ENCODE data around the gene GPR150. TPM values are rescaled to one million over a fixed set of nuclear protein-coding genes. Genes with fewer than 3 reads are reported as not detected.

The GPR150 gene
- total and polyA plus RNA-seq, 2 of the 4 experiments (the other 2 are of a cell fraction): under 0.01 to 0.10 TPM

GRCh38 chr5:95667678-95668077 is 47.8 kb downstream of the GPR150 start:
- Histone ChIP-seq H2BK5ac (ENCODE audit: low read depth, low read length, poor library complexity, severe bottlenecking) (no peak overlapping the region), H3K56ac (ENCODE audit: extremely low read depth, insufficient read depth, low read length) (no peak overlapping the region), H4K8ac (ENCODE audit: low read depth in 2 of 2, low read length in 2 of 2) (no peak overlapping the region), H3K4me1 (ENCODE audit: control insufficient read depth, insufficient read depth, low read length) (peaks cover 14% of the 10 kb centered on the region), H3K18ac (ENCODE audit: low read depth, low read length) (no peak overlapping the region), H3K9me3 (ENCODE audit: control insufficient read depth, insufficient read depth, low read length) (no peaks in the 10 kb centered on the region), H4K5ac (ENCODE audit: low read depth, low read length) (no peak overlapping the region), H2AK9ac (replicated peaks; ENCODE audit: low read depth, low read length, poor library complexity) (no peak overlapping the region), H2BK20ac (ENCODE audit: low read depth, low read length) (no peak overlapping the region), H3K79me1 (ENCODE audit: low read depth in 1 of 2, low read length in 2 of 2) (peaks cover 0 to 7% of the 10 kb centered on the region in 2 experiments; a peak in 1 of 4 replicates), H3K4me3 (ENCODE audit: insufficient read depth, low read depth, low read length) (no peak overlapping the region), H4K20me1 (ENCODE audit: insufficient read depth, low read length) (no peaks in the 10 kb centered on the region), H3K4ac (ENCODE audit: low read depth, low read length) (no peak overlapping the region; the same call in 1 of the 2 replicates), H3K23ac (ENCODE audit: low read depth, low read length) (no peak overlapping the region), H2BK120ac (ENCODE audit: low read depth, low read length) (no peak overlapping the region), H4K91ac (ENCODE audit: insufficient read depth, low read depth, low read length) (no peak overlapping the region), H3K4me2 (ENCODE audit: low read depth, low read length) (no peak overlapping the region), H3K27ac (ENCODE audit: insufficient read depth, low read length) (no peak overlapping the region), H3K27me3 (ENCODE audit: control insufficient read depth, insufficient read depth, low read length) (no peaks in the 10 kb centered on the region), H2AK5ac (ENCODE audit: low read depth, low read length) (no peak overlapping the region), H3K36me3 (ENCODE audit: control insufficient read depth, insufficient read depth, low read length) (no peaks in the 10 kb centered on the region), H2BK15ac (ENCODE audit: low read depth, low read length) (no peak overlapping the region), H3K9ac (ENCODE audit: low read depth, low read length) (no peak overlapping the region), H2AFZ (replicated peaks; ENCODE audit: low read length, poor library complexity) (no peak overlapping the region), H3K14ac (replicated peaks; ENCODE audit: low read depth, low read length) (0 out of 2 replicates have a peak overlapping the region, but pooled peaks have one; percentile 16), H3K9me1 (ENCODE audit: insufficient read depth, low read length) (peaks cover 4% of the 10 kb centered on the region)
- BruUV-seq (replicated peaks): no TSS peak
- POLR2A ChIA-PET (ENCODE audit: unreplicated experiment): no interaction called here
- TF ChIP-seq ELK1 (IDR thresholded peaks at IDR 0.05; ENCODE audit: borderline replicate concordance, low read depth, low read length): no peak
- TF ChIP-seq CTCF (conservative IDR thresholded peaks at IDR 0.05; ENCODE audit: low read depth, low read length): no peak
- no peak for TF ChIP-seq BHLHE40 (IDR thresholded peaks at IDR 0.05; ENCODE audit: low read depth, low read length)
- no peak for TF ChIP-seq USF2 (IDR thresholded peaks at IDR 0.05; ENCODE audit: low read depth, low read length)
- no peak for TF ChIP-seq SMC3 (IDR thresholded peaks at IDR 0.05; ENCODE audit: low read depth, low read length)
- TF ChIP-seq FOS (IDR thresholded peaks at IDR 0.05; ENCODE audit: low read depth, low read length): no peak
- no peak for TF ChIP-seq MAZ (IDR thresholded peaks at IDR 0.05; ENCODE audit: borderline replicate concordance, low read depth, low read length)
- TF ChIP-seq NFE2L2 (IDR thresholded peaks at IDR 0.05; ENCODE audit: low read depth, low read length): no peak
- TF ChIP-seq RAD21 (IDR thresholded peaks at IDR 0.05; ENCODE audit: low read length): no peak
- no peak for TF ChIP-seq POLR2A (IDR thresholded peaks at IDR 0.05; ENCODE audit: low read depth, low read length)
- no peak for TF ChIP-seq MAFK (IDR thresholded peaks at IDR 0.05; ENCODE audit: low read depth, low read length)
- no peak for TF ChIP-seq CEBPB (IDR thresholded peaks at IDR 0.05; ENCODE audit: low read depth, low read length)
- no peak for TF ChIP-seq RFX5 (IDR thresholded peaks at IDR 0.05; ENCODE audit: low read depth, low read length)
- TF ChIP-seq RCOR1 (IDR thresholded peaks at IDR 0.05; ENCODE audit: insufficient replicate concordance, low read length): no peak
- TF ChIP-seq CHD1 (IDR thresholded peaks at IDR 0.05; ENCODE audit: low read depth, low read length): no peak
- TF ChIP-seq MXI1 (IDR thresholded peaks at IDR 0.05; ENCODE audit: borderline replicate concordance, low read depth, low read length): no peak
- in situ Hi-C loops (cut with MboI; ENCODE audit: low sequenced_read_pairs) (loop anchor here (5.0 to 10.0 kb wide), 2 partner anchors 65 to 177 kb away; partner anchors contain the start of gene RHOBTB3), dilution Hi-C loops (cut with HindIII; ENCODE audit: low sequenced_read_pairs, unreplicated experiment) (no loop called here), intact Hi-C loops (cut with micrococcal nuclease) (no loop called here)
- ATAC-seq (ENCODE audit: low read depth): no peak
- no peak for DNase-seq
- CTCF ChIA-PET: interaction anchor here (1.1 kb wide), 1 partner anchor 179 kb away, joined by 3 read pairs; no protein-coding TSS in a partner anchor

Measured in IMR-90 (cell line).